BE2C (cell line): ENCODE results near the gene TP53I11.

Experiments
- DNase-seq: peaks from one replicate; pipeline ENCODE4 v3.0.0-alpha.2; 2020
- H3K27me3 ChIP-seq: fragments of 250-450 bp; sonication (Bioruptor Pico); 2 replicates; pipeline ENCODE4 v1.5.1; 2020; ENCODE audit warnings: mild to moderate bottlenecking
- H3K36me3 ChIP-seq: fragments of 250-450 bp; sonication (Bioruptor Pico); 2 replicates; pipeline ENCODE4 v1.5.1; 2020; ENCODE audit warnings: mild to moderate bottlenecking
- H3K4me1 ChIP-seq: fragments of 250-450 bp; sonication (Bioruptor Pico); 2 replicates; pipeline ENCODE4 v1.5.1; 2020
- H3K4me3 ChIP-seq: 2 replicates; pipeline ENCODE4 v1.5.1; 2011; ENCODE audit warnings: low read depth, low read length
- H3K9me3 ChIP-seq: fragments of 250-450 bp; sonication (Bioruptor Pico); 2 replicates; pipeline ENCODE4 v1.5.1; 2020
- CTCF ChIP-seq: IDR thresholded peaks from 2 replicates; pipeline ENCODE4 v1.5.1; 2012; ENCODE audit warnings: mild to moderate bottlenecking, low read depth, low read length

Gene TP53I11

GRCh38 chr11:44950031-44950624 is 555 bp downstream of the TP53I11 start:
- Histone ChIP-seq H3K4me3 (peak overlapping the region; percentile 57), H3K27me3 (peaks cover 7% of the 10 kb centered on the region), H3K4me1 (peaks cover 7% of the 10 kb centered on the region; the same call in 1 of the 2 replicates), H3K9me3 (no peaks in the 10 kb centered on the region), H3K36me3 (no peaks in the 10 kb centered on the region)
- peak; percentile 28 for DNase-seq
- no peak for TF ChIP-seq CTCF

GRCh38 chr11:44949160-44950030 is 1.3 kb downstream of the TP53I11 start:
- Histone ChIP-seq H3K9me3 (no peaks in the 10 kb centered on the region), H3K4me1 (peaks cover 3% of the 10 kb centered on the region; the same call in 1 of the 2 replicates), H3K27me3 (peaks cover 7% of the 10 kb centered on the region), H3K4me3 (peak overlapping the region; percentile 57), H3K36me3 (no peaks in the 10 kb centered on the region)
- no peak for DNase-seq
- 0 out of 2 replicates have a peak, but pooled peaks have one; percentile 22 for TF ChIP-seq CTCF

GRCh38 chr11:44948155-44948554 is 2.5 kb downstream of the TP53I11 start:
- H3K4me3 ChIP-seq = no peak overlapping the region
- no peak for DNase-seq
- TF ChIP-seq CTCF = no peak
- peaks cover 7% of the 10 kb centered on the region for H3K27me3 ChIP-seq
- no peaks in the 10 kb centered on the region for H3K9me3 ChIP-seq
- no peaks in the 10 kb centered on the region for H3K4me1 ChIP-seq
- no peaks in the 10 kb centered on the region for H3K36me3 ChIP-seq

- Histone ChIP-seq H3K36me3 (no peaks in the 10 kb centered on the region), H3K9me3 (no peaks in the 10 kb centered on the region), H3K27me3 (peaks cover 7% of the 10 kb centered on the region), H3K4me3 (no peak overlapping the region), H3K4me1 (no peaks in the 10 kb centered on the region)
- DNase-seq = no peak
- no peak for TF ChIP-seq CTCF
These were observed 3.6 kb downstream of the TP53I11 start for GRCh38 chr11:44947114-44947513.

GRCh38 chr11:44946263-44946662 is 4.4 kb downstream of the TP53I11 start:
- Histone ChIP-seq H3K4me3 (no peak overlapping the region), H3K9me3 (no peaks in the 10 kb centered on the region), H3K4me1 (no peaks in the 10 kb centered on the region), H3K36me3 (no peaks in the 10 kb centered on the region), H3K27me3 (peaks cover 7% of the 10 kb centered on the region)
- no peak for TF ChIP-seq CTCF
- DNase-seq = no peak

- Histone ChIP-seq H3K27me3 (peaks cover 7% of the 10 kb centered on the region), H3K9me3 (no peaks in the 10 kb centered on the region), H3K4me3 (no peak overlapping the region), H3K4me1 (no peaks in the 10 kb centered on the region), H3K36me3 (no peaks in the 10 kb centered on the region)
- no peak for DNase-seq
- TF ChIP-seq CTCF = no peak
These were observed 5.0 kb downstream of the TP53I11 start for GRCh38 chr11:44945666-44946065.
